Iris pigment epithelial cell (primary cell): ENCODE measurements around the gene LDB1.

Source experiments
- DNase-seq: peaks from one replicate; pipeline ENCODE4 v3.0.0-alpha.2; 2011; ENCODE audit warnings: low read depth

Gene LDB1

DNA sequence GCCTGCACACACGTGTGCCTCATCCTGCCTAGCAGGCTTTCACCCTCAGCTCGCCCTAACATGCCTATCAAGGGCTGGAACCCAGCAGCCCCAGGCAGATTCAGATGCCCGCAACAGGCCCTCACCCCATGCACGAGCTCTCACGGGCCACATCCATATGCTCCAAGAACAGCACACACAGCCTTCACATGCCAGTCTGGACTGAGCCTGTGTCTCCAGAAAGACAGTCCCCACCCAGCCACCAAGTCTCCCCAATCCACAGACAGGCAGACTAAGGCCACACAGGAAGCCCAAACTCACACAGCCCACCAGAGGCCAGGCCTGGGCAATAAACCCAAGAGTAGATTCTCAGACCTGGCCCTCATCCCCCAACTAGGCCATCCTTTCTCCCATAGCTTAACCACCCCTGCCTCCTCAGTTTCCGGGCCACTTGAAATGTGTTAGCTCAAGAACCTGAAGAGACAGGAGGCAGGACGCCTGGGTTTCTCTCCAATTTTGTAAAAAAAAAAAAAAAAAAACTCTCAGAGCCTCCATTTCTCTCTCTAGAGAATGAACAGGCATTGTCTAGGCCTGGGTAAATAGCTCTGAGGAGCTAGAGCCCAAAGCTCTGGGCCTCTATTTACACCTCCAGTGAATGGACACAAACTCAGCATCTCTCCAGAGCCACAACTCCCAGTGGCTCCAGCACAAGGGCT is 6.8 kb downstream of the LDB1 start:
- DNase-seq, result no peak

DNA sequence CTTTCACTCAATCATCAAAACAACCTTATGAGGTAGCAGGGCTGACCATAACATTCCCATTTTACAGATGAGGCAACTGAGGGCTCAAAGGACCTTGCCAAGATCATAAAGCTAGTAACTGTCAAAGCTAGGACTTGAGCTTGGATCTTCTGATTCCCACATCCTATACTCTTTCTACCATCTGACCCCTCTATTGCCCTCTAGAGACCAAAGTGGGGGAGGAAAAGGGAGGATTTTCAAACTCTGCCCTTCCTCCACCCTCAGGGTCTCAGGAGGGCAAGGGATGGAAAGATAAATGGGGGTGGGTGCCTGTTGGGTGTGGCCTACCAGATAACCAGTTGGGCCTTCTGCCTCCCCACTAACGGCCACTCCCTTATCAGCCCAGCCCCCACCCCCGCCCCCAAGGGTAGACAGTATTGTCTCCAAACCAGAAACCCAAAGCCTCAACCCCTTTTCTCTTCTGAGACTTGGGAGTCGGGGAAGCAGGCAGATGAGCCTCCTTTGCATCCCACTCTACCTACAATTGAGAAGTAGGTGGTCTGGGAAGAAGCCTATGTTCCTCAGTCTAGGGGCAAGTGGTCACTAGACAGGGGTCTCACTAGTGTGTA is 7.9 kb downstream of the LDB1 start:
- DNase-seq, result no peak

DNA sequence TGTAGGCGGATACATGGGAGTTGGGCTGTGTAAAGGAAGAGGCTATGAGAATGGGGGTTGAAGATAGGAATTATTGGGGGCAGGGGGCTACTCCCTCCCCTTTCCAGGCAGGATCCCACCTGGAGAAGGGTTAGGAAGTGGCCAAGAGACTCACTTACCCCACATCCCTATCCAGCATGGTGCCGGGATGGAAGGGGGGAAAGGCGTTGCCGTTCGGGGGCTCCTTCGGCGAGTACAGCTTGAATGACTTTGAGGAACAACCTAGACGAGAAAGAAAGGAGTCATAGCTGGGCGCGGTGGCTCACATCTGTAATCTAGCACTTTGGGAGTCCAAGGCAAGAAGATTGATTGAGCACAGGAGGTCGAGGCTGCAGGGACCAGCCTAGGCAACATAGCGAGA is 8.9 kb downstream of the LDB1 start:
- DNase-seq, result no peak

DNA sequence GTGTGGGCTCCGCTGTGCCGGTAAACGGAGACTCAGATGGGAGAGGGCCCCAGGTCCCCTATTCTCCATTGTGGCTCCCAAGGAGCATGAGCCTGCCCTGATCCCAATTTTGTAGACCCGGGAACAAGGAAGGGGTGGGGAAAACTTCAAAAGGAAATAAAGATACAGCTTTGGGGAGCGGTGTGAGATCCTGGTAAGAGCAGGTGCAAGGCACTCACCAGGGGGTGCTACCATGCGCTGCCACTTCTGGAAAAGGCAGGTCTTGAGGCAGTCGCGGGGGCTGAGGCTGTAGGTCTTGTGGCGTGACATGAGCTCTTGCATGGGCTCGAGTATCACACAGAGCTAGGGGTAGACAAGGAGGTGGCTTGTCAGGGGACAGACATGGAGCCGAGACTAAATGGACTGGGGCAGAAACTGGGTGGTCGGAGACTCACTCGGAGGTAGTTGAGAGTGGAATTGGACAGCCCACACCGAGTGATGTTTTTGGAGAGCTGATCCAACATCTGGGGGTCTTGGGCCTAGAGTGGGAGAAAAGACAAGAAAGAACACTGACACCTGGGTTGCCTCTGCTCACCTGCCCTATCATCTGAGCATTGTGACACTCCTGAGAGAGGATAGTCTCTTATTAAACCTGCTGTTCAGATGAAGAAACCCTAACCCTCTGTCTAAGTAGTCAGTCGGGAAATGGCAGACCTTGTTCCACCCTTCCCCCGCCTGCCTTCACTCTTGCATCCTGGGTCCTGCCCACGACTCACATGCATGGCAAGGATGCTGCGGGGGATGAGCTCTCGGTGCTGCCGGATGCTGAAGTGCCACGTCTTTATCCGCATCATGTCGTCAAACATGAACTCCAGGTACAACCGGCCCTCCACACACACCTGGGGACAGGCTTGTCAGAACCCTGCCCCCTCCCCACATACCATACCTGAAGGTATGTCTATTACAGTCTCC is 10.7 kb downstream of the LDB1 start:
- DNase-seq, result no peak

DNA sequence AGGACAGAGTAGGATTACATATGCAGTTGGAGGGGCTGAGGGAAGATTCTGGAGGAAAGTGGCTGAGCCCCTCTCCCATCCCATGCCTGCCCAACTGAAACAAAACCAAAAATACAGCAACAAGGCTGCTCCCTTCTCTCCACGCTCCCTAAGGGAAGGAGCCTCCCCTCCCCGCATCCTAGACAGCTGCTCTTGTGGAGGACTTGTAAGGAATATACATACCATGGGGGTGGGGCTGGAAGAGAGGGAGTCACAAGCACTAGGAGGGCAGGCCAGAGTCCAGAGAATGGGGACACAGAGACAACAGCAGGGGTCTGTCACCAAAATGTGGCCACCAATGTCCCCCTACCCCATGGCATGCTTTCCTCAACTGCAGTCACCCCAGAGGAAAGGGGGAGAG is 13.2 kb downstream of the LDB1 start:
- DNase-seq, result no peak

DNA sequence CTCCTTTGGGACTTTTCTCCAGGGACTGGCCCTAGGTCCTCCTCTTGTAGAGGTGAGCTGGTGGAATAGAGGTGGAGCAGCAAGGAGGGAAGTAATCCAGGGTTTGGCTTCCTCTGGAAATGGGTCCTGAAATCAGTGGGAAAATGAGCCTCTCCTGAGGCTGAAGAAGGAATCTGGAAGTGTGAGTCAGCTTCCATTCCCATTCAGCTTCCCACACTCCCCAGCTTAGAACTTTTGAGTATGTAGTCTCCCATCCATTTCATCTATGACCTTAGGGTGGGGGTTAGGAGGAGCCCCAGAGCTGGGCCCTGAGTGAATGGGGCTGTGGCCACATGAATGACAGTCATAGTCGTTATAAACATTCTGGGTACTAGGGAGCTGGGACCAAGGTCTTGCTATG is 17.7 kb downstream of the LDB1 start:
- no peak for DNase-seq

DNA sequence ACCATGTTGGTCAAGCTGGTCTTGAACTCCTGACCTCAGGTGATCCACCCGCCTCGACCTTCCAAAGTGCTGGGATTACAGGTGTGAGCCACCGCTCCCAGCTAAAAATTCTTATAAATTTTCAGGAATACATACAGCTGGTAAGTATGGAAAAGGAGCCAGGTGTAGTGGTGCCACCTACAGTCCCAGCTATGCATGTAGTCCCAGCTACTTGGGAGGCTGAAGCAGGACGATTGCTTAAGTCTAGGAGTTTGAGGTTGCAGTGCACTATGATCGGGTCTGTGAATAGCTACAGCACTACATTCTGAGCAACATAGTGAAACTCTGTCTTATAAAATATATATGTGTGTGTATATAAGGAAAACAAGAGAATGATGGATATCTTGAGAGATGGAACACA is 19.0 kb downstream of the LDB1 start:
- no peak for DNase-seq

DNA sequence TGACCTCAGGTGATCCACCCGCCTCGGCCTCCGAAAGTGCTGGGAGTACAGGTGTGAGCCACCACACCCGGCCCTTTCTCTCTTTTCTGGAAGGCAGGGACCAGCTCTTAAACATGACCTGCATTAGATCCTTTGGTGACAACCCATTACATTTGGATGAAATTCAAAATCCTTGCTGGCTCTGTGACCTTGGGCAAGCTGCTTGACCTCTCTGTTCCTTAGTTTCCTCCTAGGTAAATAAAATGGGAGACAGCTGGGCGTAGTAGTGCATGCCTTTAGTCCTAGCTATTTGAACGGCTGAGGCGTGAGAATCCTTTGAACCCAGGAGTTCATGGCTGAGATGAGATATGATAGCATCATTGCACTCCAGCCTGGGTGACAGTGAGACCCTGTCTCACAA is 23.7 kb downstream of the LDB1 start:
- DNase-seq, result no peak

DNA sequence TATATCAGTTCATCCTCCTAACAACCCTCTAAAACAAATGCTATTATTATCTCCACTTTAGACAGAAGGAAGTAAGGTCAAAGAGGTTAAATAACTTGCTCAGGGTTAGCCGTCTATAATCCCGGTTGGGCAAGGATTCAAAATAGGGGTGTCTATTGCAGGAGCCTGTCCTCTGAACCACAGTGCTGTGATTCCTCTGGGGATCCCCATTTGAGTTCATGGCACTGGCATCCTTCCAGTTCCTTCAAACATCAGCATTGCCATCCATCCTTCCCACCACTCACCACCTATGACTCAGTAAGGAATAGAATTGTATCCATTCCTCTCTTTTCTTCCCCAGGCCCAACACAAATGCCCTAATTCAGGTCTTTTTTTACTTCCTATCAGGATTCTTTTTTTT is 29.4 kb downstream of the LDB1 start:
- DNase-seq, result peak; percentile 44

DNA sequence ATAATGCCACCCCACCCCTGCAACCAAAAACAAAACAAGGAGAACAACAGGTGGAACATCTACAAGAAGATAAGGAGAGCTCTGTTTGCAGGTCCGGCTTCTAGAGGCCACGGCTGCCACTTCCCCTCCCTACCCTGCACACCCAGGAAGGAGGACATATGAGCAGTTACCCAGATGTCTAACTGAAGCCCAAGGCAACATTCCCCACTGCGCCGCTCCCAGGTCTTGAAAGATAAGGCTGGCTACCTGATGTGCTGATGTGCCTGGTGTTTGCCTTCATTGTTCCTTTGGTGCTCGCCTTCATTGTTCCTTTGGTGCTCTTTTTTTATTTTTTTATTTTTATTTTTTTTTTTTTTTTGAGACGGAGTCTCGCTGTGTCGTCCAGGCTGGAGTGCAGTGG is 34.0 kb downstream of the LDB1 start:
- no peak for DNase-seq

DNA sequence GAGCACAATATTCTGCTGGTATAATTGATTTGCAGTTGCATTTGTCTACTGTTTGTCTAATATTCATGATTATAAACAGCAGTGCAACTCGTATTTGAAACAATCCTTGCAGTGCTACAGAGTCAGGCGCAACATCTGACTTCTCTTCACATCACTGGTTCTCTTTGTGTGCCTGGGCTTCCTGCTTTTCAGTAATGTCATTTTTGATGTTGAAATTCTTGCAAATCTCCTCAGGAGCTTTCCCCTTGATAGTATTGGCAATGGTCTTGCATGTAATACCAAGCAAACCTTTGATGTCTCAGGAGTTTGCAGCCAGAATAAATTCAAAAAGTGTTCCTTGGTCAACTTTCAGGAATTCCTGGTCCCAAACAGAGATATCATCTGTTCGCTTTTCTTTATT is 34.8 kb downstream of the LDB1 start:
- DNase-seq, result no peak

DNA sequence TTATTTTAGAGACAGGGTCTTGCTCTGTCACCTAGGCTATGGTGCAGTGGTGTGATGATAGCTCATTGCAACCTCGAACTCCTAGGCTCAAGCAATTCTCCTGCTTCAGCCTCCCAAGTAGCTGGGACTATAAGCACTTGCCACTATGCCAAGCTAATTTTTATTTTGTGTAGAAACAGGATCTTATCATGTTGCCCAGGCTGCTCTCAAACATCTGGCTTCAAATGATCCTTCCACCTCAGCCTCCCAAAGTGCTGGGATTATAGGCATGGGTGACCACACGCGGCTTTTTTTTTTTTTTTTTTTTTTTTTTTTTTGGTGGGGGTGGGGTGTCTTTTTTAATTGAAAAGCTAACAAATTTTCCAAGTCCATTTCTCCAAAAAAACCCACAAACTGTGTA is 36.6 kb downstream of the LDB1 start:
- DNase-seq, result no peak

DNA sequence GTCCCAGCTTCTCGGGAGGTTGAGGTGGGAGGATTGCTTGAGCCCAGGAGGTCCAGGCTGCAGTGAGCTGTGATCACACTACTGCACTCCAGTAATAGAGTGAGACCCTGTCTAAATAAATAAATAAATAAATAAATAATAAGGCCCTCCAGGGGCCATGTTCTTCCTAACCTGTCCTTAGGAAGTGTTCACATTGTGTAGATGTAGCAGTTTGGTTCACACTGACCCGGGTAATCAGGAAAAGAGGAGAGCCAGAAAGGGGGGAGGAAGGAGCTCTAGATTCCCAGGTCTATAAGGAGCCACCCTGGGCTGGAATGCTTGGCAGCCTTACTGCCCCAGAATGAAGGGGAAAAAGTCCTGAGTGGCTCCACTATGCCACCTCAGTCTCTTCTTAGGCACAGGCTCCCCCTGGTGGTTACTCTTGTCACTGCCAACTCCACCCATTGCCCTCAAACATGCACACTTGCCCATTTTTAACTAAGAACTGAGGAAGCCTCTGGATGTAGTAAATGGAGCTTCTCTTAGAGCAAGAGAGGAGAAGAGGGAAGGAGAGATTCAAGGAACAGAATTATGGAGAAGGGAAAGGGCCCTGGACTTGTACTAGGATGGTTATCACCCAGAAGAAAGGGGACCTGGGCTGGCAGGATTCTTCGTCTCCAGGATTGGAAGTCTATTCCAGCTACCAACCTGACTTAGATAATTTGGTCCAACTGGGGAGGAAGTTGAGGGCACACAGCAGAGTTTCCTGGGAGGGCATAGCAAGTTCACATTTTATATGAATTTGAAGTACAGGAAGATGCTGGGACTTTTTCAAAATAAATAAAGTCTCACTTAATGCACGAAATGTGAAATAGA is 47.3 kb downstream of the LDB1 start:
- peak; percentile 71 for DNase-seq

DNA sequence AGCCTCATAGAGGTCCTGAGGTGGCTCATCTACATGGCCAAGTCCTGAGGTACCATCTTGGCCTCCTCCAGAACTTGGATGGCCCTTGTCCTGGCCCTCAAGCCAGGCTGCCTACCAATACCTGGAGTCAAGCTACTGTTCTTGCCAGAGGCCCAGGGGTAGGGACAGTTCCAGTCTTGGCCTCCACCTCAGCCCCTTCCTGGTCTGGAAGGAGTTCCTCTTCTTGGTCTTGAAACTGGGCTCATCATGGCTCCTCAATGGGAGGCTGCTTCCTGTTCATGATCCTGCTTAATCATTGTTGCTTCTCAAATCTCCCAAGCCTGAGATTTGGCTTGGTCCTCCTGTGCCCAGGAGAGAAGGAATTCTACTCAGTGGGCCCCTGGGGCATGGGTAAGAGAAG is 51.1 kb downstream of the LDB1 start:
- DNase-seq, result no peak

DNA sequence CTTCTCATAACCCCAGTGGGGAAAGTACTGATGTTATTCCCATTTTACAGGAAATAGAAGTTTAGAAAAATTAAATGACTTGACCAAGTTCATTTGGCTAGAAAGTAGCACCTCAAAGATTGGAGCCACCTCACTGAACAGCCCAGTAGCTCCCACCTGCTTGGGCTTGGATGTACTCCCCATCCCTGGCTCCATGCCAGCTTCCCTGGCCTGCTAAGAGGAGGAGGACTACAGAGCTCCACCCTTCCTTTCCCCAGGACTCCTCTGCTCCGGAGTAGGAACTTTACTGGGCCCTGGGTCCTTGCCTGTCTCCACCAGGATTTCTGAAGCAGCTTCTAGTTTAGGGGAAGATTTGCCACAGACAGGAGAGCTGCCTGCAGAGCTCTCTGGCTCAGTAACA is 52.0 kb downstream of the LDB1 start:
- DNase-seq, result no peak

DNA sequence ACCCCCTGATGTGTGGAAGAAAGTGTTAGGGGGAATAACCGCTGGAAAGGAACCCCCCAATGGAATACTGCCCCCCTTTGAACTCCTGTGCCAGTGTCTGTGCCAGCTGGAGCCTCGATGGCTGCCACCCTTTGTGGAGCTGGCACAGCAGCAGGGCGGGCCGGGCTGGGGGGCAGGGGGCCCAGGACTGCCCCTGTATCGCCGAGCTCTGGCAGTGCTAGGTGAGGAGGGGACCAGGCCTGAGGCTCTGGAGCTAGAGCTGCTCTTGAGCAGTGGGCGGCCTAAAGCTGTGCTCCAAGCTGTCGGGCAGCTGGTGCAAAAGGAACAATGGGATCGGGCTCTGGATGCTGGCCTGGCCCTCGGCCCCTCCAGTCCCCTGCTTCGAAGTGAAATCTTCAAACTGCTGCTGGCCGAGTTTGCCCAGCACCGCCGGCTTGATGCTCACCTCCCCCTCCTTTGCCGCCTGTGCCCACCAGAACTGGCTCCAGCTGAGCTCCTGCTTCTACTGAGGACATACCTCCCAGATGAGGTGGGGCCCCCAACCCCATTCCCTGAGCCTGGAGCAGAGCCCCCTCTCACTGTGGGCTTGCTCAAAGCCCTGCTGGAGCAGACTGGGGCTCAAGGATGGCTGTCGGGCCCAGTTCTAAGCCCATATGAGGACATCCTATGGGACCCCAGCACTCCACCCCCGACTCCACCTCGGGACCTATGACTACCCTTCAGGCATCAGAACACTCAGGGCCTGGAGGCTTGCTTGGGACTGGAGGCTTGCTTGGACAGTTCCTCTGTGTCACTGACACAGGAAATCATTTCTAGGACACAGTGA is 52.9 kb downstream of the LDB1 start:
- DNase-seq, result no peak

DNA sequence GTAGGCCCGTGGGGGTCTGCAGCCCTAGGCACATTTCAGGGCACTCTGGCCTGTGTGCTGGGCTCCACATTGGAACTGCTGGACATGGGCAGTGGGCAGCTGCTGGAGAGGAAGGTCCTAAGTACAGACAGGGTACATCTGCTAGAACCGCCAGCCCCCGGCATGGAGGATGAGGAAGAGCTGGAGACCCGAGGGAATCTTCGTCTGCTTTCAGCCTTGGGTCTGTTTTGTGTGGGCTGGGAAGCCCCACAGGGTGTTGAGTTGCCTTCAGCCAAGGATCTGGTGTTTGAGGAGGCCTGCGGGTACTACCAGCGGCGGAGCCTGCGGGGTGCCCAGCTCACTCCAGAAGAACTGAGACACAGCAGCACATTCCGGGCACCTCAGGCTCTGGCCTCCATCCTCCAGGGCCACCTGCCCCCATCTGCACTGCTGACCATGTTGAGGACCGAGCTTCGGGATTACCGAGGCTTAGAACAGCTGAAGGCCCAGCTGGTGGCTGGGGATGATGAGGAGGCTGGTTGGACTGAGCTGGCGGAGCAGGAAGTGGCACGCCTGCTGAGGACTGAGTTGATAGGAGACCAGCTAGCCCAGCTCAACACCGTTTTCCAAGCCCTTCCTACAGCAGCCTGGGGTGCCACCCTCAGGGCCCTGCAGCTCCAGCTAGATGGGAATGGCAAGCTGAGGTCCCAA is 53.6 kb downstream of the LDB1 start:
- DNase-seq, result no peak

DNA sequence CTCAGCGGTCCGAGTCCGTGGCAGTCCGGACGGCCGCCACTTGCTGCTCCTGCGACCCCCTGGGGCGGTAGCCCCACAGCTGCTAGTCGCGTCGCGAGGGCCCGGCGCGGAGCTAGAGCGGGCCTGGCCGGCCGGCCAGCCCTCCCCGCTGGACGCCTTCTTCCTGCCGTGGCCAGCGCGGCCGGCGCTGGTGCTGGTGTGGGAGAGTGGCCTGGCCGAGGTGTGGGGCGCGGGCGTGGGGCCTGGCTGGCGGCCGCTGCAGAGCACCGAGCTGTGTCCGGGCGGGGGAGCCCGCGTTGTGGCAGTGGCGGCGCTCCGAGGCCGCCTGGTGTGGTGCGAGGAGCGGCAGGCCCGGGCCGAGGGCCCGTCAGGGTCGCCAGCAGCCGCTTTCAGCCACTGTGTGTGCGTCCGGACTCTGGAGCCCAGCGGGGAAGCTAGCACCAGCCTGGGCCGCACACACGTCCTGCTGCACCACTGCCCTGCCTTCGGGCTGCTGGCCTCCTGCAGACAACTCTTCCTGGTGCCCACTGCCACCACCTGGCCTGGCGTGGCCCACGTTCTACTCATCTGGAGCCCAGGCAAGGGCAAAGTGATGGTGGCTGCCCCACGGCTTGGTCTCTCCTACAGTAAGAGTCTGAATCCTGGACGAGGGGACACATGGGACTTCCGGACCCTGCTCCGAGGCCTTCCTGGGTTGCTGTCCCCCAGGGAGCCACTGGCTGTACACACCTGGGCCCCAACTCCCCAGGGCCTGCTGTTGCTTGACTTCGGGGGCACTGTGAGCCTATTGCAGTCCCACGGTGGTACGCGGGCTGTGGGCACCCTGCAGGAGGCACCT is 54.4 kb downstream of the LDB1 start:
- DNase-seq, result peak; percentile 32

DNA sequence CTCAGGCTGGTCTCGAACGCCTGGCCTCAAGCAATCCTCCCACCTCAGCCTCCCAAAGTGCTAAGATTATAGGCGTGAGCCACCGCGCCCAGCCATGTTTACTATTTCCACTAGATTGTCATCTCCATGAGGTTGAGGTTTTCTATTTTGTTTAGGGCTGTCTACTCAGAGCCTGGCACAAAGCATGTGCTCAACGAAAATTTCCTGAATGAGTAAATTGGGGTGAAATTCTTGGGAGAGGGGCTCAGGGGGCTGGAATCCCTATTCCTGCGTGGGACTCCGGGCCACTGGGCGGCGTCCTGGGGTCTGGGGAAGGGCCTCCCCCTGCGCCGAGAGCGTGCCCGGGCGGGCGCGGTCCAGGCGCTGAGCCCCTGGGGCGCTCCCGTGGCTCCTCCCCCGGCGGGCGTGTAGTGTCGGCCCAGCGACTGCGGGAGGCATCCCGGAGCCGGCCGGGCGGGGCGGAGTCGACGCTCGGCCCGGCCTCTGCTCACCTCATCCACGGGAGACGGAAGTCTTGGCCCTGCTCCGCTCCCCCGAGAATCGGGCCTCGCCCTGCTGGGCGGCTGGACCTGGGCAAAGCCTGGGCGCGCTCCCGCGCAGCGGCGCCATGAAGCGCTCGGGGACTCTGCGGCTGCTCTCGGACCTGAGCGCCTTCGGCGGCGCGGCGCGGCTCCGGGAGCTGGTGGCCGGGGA is 55.2 kb downstream of the LDB1 start, which contains the start of gene HPS6:
Gene HPS6 (plus strand): TSS at position 482 of the 693 bp plus-strand sequence. CDS start 126 bp downstream, at position 608.
- peak; percentile 91 for DNase-seq
